RPMI7951 (cell line): Measurements from ENCODE around the gene NSUN3. TPM values are rescaled to one million over a fixed set of nuclear protein-coding genes. Genes with fewer than 3 reads are reported as not detected.
A peak's percentile ranks its signal among the peaks of the same experiment; 100 is the strongest.
"Not testable (repeated sequence)": the region's sequence is repeated elsewhere in the genome, so short reads cannot be mapped to it uniquely, and the experiment has no call there.

Experiments
- DNase-seq: peaks from one replicate; pipeline ENCODE4 v3.0.0-alpha.2; 2012; ENCODE audit warnings: low read depth
- total RNA-seq: library from RNA; depleted of rRNA; stranded (reverse); fragments of >200 nt; shearing (Covaris generic); gene quantifications from 2 replicates; pipeline ENCODE4 v1.2.3, GENCODE V29; 2014; rRNA removed

Gene NSUN3
- total RNA-seq: 9.7 and 12.3 TPM in 2 replicates

DNA sequence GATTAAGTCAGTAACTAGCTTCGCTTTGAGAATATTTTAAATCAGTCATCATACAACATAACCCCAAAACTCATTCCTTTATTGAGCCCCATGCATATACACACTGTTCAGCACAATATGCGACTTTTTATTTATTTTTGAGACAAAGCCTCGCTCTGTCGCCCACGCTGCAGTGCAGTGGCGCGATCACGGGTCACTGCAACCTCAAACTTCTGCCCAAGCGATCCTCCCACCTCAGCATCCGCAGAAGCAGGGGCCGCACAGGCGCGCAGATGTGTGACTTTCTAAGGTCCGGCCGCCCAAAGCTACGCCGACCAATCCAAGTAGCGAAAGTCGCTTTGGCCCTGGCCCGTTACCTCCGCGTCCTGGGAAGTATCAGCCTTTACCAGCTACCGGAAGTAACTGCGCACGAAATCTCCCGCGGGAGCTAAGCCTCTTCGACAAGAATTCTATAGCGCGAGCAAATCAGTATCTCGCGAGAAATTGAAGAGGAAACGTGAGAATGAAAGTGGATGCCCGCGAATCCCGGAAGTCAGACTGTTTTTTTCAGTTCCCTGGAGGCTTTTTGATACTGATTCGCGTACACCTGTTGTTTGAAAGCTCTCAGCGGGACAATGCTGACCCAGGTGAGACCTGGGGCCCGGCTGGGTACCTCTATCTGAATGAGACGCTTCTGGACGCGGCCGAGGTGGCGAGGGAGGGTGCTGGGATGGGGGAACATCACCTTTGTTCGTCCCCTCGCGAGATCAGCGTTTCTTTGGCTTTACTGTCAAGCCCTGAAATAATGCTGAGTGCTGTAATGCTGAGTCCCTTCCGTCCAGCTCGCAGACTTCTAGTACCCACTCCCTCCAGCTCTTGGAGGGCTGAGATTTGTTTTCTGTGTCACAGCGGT lies at the start of gene NSUN3, which contains the start of gene DHFR2:
NSUN3 (plus strand) TSS at position 549 of the 892 bp plus-strand sequence; CDS start at position 615, 66 bp downstream.
DHFR2 (minus strand) TSS at position 404 of the 892 bp plus-strand sequence. CDS start 1,405 bp downstream, outside the sequence.
- peak; percentile 99 for DNase-seq

GRCh38 chr3:94015025-94015424 lies 47.8 kb upstream of the NSUN3 start:
- no peak for DNase-seq

DNA sequence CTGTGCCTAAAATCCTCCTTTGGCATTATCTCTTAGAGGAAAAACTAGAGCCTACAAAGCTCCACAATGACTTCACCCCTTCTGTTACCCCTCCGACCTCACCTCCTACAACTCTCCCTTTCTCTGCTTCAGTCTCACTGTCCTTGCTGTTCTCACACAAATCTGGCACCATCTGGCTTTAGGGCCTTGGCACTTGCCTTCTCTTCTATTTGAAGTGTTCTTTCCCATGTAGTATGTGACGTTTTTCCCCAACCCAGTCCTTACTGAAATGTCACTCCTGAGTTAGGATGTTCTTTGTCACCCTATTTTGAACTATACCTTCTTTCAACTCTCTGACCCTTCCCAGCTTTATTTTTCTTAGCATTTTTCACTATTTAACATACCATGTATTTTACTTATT lies 43.2 kb upstream of the NSUN3 start:
- no peak for DNase-seq

- no peak for DNase-seq
These were observed 42.6 kb upstream of the NSUN3 start for GRCh38 chr3:94020293-94020692.

- DNase-seq: peak; percentile 3
These were observed 38.5 kb upstream of the NSUN3 start for GRCh38 chr3:94024385-94024784.

GRCh38 chr3:94026623-94027022 lies 36.2 kb upstream of the NSUN3 start:
- DNase-seq: no peak

GRCh38 chr3:94028093-94028837 lies 34.6 kb upstream of the NSUN3 start, which contains the start of gene STX19:
Gene STX19 (minus strand): TSS chr3:94028597. CDS start chr3:94015269, 13,328 bp downstream.
- no peak for DNase-seq

DNA sequence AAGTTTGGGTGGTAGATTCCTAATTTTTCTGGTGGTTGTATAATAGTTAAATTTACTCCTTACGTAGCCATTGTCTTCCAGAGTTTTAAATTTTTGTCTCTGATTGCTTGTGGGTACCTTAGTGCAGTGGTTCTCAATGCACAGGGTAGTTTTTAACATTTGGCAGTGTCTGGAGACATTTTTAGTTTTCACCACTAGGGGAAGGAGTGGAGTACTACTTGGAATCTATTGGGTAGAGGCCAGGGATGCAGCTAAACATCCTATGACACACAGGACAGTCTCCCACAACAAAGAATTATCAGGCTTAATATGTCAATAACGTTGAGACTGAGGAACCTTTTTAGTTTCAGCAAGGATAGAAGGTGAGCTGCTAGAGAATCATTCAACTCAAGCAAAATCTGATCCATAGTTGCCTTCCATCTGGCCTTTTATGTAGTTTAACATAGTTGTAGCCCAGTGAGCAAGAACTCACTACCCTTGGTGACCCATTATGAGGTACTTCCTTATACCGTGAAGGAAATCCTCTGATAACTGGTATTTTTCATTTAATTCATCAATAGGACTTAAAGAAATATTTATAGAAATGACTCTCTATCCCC lies 25.9 kb upstream of the NSUN3 start:
- peak; percentile 59 for DNase-seq

GRCh38 chr3:94043285-94043684 lies 19.6 kb upstream of the NSUN3 start:
- DNase-seq: no peak

- DNase-seq: not testable (repeated sequence)
These were observed 18.5 kb upstream of the NSUN3 start for GRCh38 chr3:94044100-94044936.

DNA sequence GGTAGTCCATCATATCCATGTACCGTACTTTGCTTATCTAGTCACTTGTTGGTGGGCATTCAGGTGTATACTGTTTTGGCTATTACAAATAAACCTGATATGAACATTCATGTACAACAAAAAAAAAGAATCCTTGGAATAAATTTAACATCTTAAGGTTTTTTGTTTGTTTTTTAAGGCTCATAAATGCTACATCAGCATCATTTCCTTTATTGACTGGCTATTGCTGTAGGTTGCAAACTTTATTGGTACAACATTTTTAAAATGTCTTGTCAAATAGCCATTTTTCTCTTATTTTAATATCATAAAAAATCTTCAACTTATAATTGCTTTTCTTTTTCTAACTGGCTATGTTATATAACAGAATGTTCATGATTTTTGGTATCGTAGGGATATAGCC lies 16.3 kb upstream of the NSUN3 start:
- no peak for DNase-seq

DNA sequence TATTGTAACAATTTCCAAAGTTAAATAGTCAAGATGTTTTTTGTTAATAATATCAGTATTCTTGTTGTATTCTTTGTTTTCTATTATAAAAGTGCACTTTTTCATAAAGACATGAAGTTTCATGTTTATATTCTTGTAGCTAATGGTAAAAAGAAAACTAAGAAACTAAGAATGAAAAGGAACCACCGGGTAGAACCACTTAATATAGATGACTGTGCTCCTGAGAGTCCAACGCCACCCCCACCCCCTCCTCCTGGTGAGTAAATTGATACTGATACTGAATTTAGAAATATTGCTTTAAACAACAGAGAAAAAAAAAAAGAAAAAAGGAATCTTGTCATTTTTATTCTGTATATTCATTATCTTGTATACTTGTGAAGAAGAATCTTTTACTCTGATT lies 13.6 kb upstream of the NSUN3 start:
- DNase-seq: no peak

DNA sequence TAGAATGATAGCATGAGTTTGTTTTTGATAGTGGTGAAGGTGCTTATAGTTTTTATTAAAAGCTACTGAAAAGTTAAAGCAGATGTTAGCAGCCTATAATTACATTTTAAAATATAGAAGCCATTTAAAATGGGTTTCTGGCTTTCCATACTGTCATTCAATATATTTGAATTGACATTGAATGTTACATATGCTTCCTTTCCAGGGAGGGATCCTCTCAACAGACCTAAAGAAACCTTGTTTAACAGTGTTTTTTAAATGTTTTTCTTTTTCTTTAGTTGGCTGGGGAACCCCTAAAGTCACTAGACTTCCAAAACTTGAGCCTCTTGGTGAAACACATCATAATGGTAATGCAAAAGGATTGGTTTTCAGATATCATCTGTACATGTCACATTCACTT lies 12.3 kb upstream of the NSUN3 start:
- DNase-seq: no peak

GRCh38 chr3:94061297-94061696 lies 1.6 kb upstream of the NSUN3 start:
- no peak for DNase-seq

DNA sequence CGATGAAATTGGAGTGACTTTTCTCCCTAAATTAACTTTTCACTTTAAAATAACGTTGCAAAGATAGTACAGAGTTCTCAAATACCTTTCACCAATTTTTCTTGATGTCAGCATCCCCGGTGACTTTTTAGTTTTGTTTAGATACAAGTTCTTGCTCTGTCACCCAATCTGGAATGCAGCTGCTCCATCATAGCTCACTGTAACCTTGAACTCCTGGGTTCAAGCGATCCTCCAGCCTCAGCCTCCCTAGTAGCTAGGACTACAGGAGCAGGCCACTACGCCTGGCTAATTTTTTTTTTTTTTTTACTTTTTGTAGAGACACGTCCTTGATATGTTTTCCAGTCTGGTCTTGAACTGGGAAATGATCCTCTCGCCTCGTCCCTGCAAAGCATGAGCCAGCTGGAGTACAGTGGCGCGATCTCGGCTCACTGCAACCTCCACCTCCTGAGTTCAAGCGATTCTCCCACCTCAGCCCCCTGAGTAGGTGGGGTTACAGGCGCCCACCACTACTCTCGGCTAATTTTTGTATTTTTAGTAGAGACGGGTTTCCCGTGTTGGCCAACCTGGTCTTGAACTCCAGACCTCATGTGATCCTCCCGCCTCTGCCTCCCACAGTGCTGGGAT lies 747 bp downstream of the NSUN3 start:
- peak; percentile 6 for DNase-seq

GRCh38 chr3:94064243-94064860 lies 1.5 kb downstream of the NSUN3 start:
- no peak for DNase-seq

DNA sequence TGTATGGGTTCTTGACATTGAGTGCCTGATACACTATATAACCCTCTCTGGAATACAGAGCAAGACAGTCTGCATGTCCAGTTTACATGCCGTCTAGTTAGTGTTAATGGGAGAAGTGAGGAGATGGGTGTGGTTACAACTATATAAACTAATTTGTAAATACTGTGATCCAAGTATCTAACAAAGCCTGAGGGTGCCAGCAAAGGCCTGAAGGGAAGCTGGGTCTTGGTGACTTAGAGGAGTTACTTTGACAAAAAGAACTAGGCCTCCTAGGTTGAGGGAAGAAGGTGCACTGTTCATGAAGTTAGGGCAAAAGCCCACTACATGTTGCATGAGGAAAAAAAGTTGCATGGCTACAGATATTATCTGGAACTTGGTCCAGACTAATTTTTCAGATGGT lies 2.3 kb downstream of the NSUN3 start:
- DNase-seq: no peak

DNA sequence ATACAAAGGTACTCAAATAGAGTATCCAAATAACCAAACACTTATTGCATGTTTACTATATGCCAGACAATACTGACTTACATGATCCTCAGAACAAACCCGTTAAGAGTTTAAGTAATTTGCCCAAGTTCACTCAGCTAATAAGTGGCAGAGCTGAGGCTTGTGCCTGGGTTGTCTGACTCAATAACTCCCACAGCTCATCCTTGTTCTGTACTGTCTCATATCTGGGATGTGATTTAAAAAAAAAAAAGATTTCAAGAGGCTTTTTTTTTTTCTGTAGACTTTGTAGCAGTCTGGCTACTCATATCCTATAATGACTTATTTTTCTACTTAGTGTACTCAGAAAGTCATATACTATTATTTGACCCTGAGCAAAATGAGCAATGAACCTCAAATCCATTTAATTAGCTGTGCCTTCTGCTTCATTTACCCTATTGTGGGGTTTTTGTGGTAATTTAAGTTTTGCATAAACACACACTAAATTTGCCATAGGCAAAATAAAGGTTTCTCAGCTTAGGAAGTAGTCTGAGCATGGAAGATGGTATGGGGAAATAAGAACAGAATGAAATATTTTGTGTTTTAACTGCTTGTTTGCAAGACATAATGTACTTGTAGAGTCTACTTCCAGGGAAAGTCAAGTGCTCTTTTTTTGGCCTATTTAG lies 3.1 kb downstream of the NSUN3 start:
- no peak for DNase-seq
